Naive thymus-derived CD4-positive, alpha-beta T cell (primary cell): ENCODE data around the gene TKT. TPM values are rescaled to one million over a fixed set of nuclear protein-coding genes. Genes with fewer than 3 reads are reported as not detected.

ENCODE experiments used
- ATAC-seq: fragments of 150-1000 bp; cut with Tn5 transposase; 2 replicates; pipeline ENCODE4 v1.10.0; 2021; ENCODE audit warnings: mild to moderate bottlenecking, moderate library complexity
- CTCF ChIA-PET: fragments of 350-600 bp; sonication (Branson Sonifier 250); formaldehyde crosslinking; loops from one replicate; lab custom pipeline; 2021; ENCODE audit warnings: antibody characterized with exemption; lab: Charles Lee
- POLR2A ChIA-PET: fragments of 350-600 bp; sonication (Branson Sonifier 250); formaldehyde crosslinking; loops from one replicate; lab custom pipeline; 2021; ENCODE audit warnings: antibody characterized with exemption, inconsistent platforms; lab: Charles Lee
- DNase-seq, 9 donors: peaks; one replicate each; pipeline versions ENCODE4 v3.0.0 to v3.0.0-alpha.2; 2020 to 2022; ENCODE audit warnings: mixed read lengths in 1 of 9
- H3K27ac ChIP-seq: one replicate; pipeline ENCODE4 v1.7.0; 2013; ENCODE audit warnings: mild to moderate bottlenecking, low read depth, low read length, moderate library complexity
- H3K27me3 ChIP-seq, 2 donors: one replicate each; pipeline ENCODE4 v1.7.0; 2013; ENCODE audit warnings: low read length in 2 of 2, mild to moderate bottlenecking in 2 of 2, moderate library complexity in 2 of 2; ENCODE audit not compliant: control insufficient read depth in 2 of 2, insufficient read depth in 2 of 2
- H3K36me3 ChIP-seq, 3 experiments: 1 replicate in 2 of 3; 2 replicates in 1 of 3; pipeline ENCODE4 v1.7.0; 2013; ENCODE audit warnings: low read length in 3 of 3, mild to moderate bottlenecking in 3 of 3, moderate library complexity in 1 of 3; ENCODE audit not compliant: insufficient read depth in 3 of 3, control insufficient read depth in 2 of 3
- H3K4me1 ChIP-seq, 2 donors: one replicate each; pipeline ENCODE4 v1.7.0; 2013; ENCODE audit warnings: low read length in 2 of 2, mild to moderate bottlenecking in 2 of 2, moderate library complexity in 1 of 2; ENCODE audit not compliant: control insufficient read depth in 2 of 2, insufficient read depth in 2 of 2
- H3K4me3 ChIP-seq: 2 replicates; pipeline ENCODE4 v1.7.0; 2013; ENCODE audit warnings: mild to moderate bottlenecking, low read length
- H3K9me3 ChIP-seq, 3 experiments: 1 replicate in 2 of 3; 2 replicates in 1 of 3; pipeline ENCODE4 v1.7.0; 2013; ENCODE audit warnings: low read length in 3 of 3; ENCODE audit not compliant: control insufficient read depth in 2 of 3
- H3K27ac Mint-ChIP-seq, 9 donors: one replicate each; pipeline ENCODE4 v1.8.0; 2020 to 2022; ENCODE audit warnings: mixed read lengths in 9 of 9, mild to moderate bottlenecking in 8 of 9, moderate library complexity in 5 of 9, inconsistent platforms in 2 of 9
- H3K27me3 Mint-ChIP-seq, 5 donors: one replicate each; pipeline ENCODE4 v1.8.0; 2021 to 2022; ENCODE audit warnings: mixed read lengths in 5 of 5, mild to moderate bottlenecking in 1 of 5
- H3K36me3 Mint-ChIP-seq, 5 donors: one replicate each; pipeline ENCODE4 v1.8.0; 2020 to 2022; ENCODE audit warnings: mixed read lengths in 5 of 5, mild to moderate bottlenecking in 3 of 5, inconsistent platforms in 1 of 5
- H3K4me1 Mint-ChIP-seq, 7 donors: one replicate each; pipeline ENCODE4 v1.8.0; 2020 to 2022; ENCODE audit warnings: mixed read lengths in 7 of 7, mild to moderate bottlenecking in 3 of 7, inconsistent platforms in 1 of 7
- H3K4me3 Mint-ChIP-seq, 10 donors: one replicate each; pipeline ENCODE4 v1.8.0; 2020 to 2022; ENCODE audit warnings: mild to moderate bottlenecking in 10 of 10, mixed read lengths in 10 of 10, moderate library complexity in 6 of 10, inconsistent platforms in 2 of 10
- H3K9me3 Mint-ChIP-seq, 11 donors: one replicate each; pipeline ENCODE4 v1.8.0; 2020 to 2022; ENCODE audit warnings: mixed read lengths in 11 of 11, mild to moderate bottlenecking in 4 of 11, inconsistent platforms in 1 of 11, moderate library complexity in 1 of 11
- intact Hi-C, 2 donors: fragments of 100-400 bp; cut with micrococcal nuclease; formaldehyde crosslinking; loops; one replicate each; pipeline ENCODE4 v1.15.1; 2023
- polyA plus RNA-seq, 2 donors: library from polyadenylated mRNA; unstranded; fragments of 300-500 nt; fragmentation: Illumina TruSeq; gene quantifications; one replicate each; pipeline ENCODE4 v1.2.3, GENCODE V29; 2021
- total RNA-seq, 6 experiments: library from RNA in 5 of 6; stranded (reverse) in 5 of 6; gene quantifications; 1 replicate in 5 of 6; 2 replicates in 1 of 6; pipeline ENCODE4 v1.2.3 and lab custom pipeline; 2021 to 2026

Gene TKT
- total and polyA plus RNA-seq, 7 experiments from 2014 or later, result 60.7 to 333 (median 91.7) TPM

DNA sequence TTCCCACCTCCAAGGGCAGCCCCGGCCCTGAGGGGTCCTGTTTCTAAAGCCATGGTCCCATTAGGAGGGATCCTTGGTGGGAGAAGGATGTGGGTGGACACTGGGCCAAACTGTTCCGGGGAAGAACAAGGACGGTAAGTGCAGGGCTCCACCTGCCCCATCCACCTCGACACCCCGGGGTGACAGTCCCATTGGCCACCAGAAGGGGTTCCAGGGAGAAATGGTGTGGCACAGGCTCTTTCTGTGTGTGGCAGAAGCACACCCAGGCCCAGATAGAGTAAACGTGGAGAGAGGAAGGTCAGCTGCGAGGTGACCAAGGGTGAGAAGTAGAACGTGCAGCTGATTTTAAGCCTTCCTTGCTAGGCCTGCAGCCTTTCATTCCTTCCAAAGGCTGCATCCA lies 12.0 kb downstream of the TKT start:
- no peak overlapping the region for H3K27ac ChIP-seq
- no peaks in the 10 kb centered on the region for H3K9me3 Mint-ChIP-seq
- no peaks in the 10 kb centered on the region for H3K9me3 ChIP-seq
- CTCF ChIA-PET, result no interaction called here
- intact Hi-C loops, result no loop called here
- DNase-seq (no peak), ATAC-seq (no peak)
- peaks cover 0 to 21% (median 6%) of the 10 kb centered on the region in 5 donors for H3K36me3 Mint-ChIP-seq
- H3K4me3 Mint-ChIP-seq, result no peak overlapping the region
- H3K27me3 Mint-ChIP-seq, result no peaks in the 10 kb centered on the region
- peaks cover 17 to 35% (median 29%) of the 10 kb centered on the region in 7 donors for H3K4me1 Mint-ChIP-seq
- POLR2A ChIA-PET, result interaction anchor here (0.7 kb wide), 1 partner anchor 136 kb away, joined by 3 read pairs; no protein-coding TSS in a partner anchor
- H3K4me1 ChIP-seq, result no peaks in the 10 kb centered on the region
- H3K27ac Mint-ChIP-seq, result peak overlapping the region in 2 of 9 donors; percentile 2 to 18
- H3K4me3 ChIP-seq, result no peak overlapping the region
- no peaks in the 10 kb centered on the region for H3K27me3 ChIP-seq
- H3K36me3 ChIP-seq, result peaks cover 0 to 49% (median 12%) of the 10 kb centered on the region in 3 experiments

DNA sequence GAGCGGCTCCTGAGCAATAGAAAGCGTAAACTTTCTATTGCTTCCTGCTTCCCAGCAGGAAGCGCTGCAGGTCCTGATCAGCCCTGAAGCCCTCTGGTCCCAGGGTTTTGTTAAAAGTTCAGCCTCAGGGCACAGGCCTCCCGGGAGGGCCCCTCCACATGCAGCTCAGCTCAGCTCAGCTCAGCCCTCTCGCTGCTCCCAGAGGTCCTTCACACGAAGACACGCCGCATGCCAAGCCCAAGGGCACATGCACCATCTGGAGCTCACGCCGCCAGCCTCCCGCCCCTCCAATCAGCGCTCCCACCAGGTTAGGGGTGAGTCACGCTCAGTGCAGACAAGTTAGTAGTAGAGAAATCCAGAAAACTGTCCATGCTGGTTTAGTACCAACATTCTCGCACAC lies 12.7 kb downstream of the TKT start:
- ChIA-PET POLR2A (interaction anchor here (0.7 kb wide), 1 partner anchor 136 kb away, joined by 3 read pairs; no protein-coding TSS in a partner anchor), CTCF (no interaction called here)
- H3K27ac Mint-ChIP-seq, result no peak overlapping the region
- H3K27me3 Mint-ChIP-seq, result no peaks in the 10 kb centered on the region
- H3K9me3 Mint-ChIP-seq, result no peaks in the 10 kb centered on the region
- no peak overlapping the region for H3K4me3 Mint-ChIP-seq
- H3K36me3 Mint-ChIP-seq, result peaks cover 0 to 22% (median 7%) of the 10 kb centered on the region in 5 donors
- Histone ChIP-seq H3K27ac (no peak overlapping the region), H3K4me3 (no peak overlapping the region), H3K36me3 (peaks cover 0 to 55% (median 12%) of the 10 kb centered on the region in 3 experiments), H3K27me3 (no peaks in the 10 kb centered on the region), H3K4me1 (no peaks in the 10 kb centered on the region), H3K9me3 (no peaks in the 10 kb centered on the region)
- no peak for DNase-seq
- intact Hi-C loops, result no loop called here
- peaks cover 12 to 29% (median 23%) of the 10 kb centered on the region in 7 donors for H3K4me1 Mint-ChIP-seq
- ATAC-seq, result no peak

DNA sequence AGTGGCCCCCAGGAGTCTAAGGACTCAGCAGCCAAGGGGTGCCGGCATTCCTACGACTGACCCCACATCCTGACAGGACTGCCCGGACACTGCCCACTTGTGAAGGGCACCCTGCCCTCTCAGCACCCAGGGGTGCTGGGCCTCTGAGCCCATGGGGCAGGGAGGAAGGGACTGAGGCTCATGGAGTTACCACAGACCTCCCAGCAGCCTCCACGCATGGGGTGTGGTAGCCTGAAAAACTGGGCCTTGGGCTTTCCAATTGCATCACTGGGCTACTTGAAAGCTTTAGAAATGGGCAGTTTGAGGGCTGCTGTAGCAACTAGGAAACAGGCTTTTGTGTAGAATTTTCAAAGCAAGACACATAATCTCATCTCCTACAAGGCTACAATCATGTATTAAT lies 13.2 kb downstream of the TKT start:
- peaks cover 0 to 20% (median 7%) of the 10 kb centered on the region in 5 donors for H3K36me3 Mint-ChIP-seq
- Histone ChIP-seq H3K27me3 (no peaks in the 10 kb centered on the region), H3K4me3 (no peak overlapping the region), H3K9me3 (no peaks in the 10 kb centered on the region), H3K36me3 (peaks cover 0 to 60% (median 12%) of the 10 kb centered on the region in 3 experiments), H3K27ac (no peak overlapping the region), H3K4me1 (no peaks in the 10 kb centered on the region)
- ATAC-seq (peak; percentile 74), DNase-seq (no peak)
- no peaks in the 10 kb centered on the region for H3K9me3 Mint-ChIP-seq
- H3K27me3 Mint-ChIP-seq, result no peaks in the 10 kb centered on the region
- no peak overlapping the region for H3K27ac Mint-ChIP-seq
- CTCF ChIA-PET, result no interaction called here
- H3K4me1 Mint-ChIP-seq, result peaks cover 7 to 24% (median 18%) of the 10 kb centered on the region in 7 donors
- intact Hi-C loops, result no loop called here
- no peak overlapping the region for H3K4me3 Mint-ChIP-seq
- POLR2A ChIA-PET, result no interaction called here

DNA sequence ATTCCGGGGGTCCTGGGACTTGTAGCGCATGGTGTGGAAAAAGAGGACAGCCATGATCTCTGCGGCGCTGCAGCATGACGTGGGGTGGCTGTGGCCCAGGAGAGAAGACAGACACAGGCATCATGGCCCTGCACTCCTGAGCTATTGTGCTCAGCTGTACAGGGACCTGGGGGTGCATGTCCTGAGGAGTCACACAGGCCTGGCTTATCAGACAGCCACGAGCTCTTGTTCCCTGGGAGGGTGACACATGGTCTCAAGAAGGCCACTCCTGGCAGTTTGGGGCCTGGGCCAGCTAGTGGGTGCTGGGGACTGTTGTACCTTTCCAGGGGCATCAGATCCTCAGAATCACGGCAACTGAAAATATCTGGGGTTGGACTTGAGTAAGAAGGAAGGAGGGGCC lies 13.7 kb downstream of the TKT start:
- Mint-ChIP-seq H3K36me3 (peaks cover 0 to 23% (median 7%) of the 10 kb centered on the region in 5 donors), H3K9me3 (no peaks in the 10 kb centered on the region), H3K4me3 (no peak overlapping the region), H3K27me3 (no peaks in the 10 kb centered on the region), H3K27ac (peak overlapping the region in 1 of 9 donors; percentile 15), H3K4me1 (peaks cover 6 to 22% (median 16%) of the 10 kb centered on the region in 7 donors)
- no peaks in the 10 kb centered on the region for H3K27me3 ChIP-seq
- H3K27ac ChIP-seq, result no peak overlapping the region
- CTCF ChIA-PET, result no interaction called here
- DNase-seq (no peak), ATAC-seq (no peak)
- intact Hi-C loops, result no loop called here
- peaks cover 0 to 63% (median 12%) of the 10 kb centered on the region in 3 experiments for H3K36me3 ChIP-seq
- no peaks in the 10 kb centered on the region for H3K4me1 ChIP-seq
- H3K4me3 ChIP-seq, result no peak overlapping the region
- POLR2A ChIA-PET, result no interaction called here
- H3K9me3 ChIP-seq, result no peaks in the 10 kb centered on the region

DNA sequence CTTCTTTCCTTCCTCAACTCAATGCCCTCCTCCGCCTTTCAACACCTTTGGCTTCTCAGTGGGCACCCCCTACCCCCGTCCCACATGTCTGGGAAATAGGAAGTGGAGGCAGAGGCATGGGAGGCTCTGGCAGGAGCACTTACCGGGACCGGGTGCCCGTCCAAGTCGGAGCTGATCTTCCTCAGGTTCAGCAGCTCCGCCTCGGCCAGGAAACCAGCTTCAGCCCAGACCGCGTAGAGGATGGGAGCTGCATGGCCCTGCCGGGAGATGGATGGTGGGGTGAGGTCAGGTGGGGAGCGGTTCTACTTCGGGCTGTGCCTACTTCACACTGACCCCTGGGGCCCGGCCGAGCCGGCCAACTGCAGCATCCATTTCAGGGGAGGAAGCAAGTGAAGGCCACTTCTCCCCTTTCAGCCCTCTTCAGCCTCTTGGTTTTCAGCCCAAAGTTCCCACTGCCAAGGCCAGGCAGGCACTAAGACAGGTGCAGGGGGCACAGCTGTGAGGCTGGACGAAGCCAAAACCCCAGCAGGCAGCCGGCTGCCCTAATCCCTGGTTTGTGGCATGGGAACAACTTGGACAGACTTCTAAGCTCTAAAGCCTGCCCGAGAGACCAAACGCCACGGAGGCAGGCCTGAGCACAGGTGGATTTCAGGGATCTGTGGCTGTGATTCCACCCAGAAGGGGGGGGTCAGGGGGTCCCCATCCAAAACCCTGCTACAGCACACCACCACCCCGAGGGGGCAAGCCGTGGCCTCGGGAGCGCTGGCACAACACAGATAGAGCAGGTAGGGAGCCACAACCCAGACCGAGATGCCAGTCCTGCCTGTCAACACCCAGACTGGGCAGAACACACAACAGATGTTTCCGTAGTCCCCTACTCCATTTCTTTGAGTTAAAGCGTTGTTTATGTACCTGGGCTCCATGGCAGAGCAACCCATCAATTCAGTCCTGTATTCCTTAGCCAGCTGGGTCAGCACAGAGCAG lies 14.5 kb downstream of the TKT start:
- Histone ChIP-seq H3K27me3 (no peaks in the 10 kb centered on the region), H3K4me1 (no peaks in the 10 kb centered on the region), H3K9me3 (no peaks in the 10 kb centered on the region), H3K36me3 (peaks cover 0 to 69% (median 17%) of the 10 kb centered on the region in 3 experiments), H3K4me3 (no peak overlapping the region), H3K27ac (no peak overlapping the region)
- H3K36me3 Mint-ChIP-seq, result peaks cover 0 to 21% (median 6%) of the 10 kb centered on the region in 5 donors
- CTCF ChIA-PET, result no interaction called here
- intact Hi-C loops, result no loop called here
- peaks cover 5 to 22% (median 10%) of the 10 kb centered on the region in 7 donors for H3K4me1 Mint-ChIP-seq
- DNase-seq (no peak), ATAC-seq (no peak)
- peak overlapping the region in 1 of 9 donors; percentile 15 for H3K27ac Mint-ChIP-seq
- POLR2A ChIA-PET, result no interaction called here
- no peak overlapping the region for H3K4me3 Mint-ChIP-seq
- no peaks in the 10 kb centered on the region for H3K9me3 Mint-ChIP-seq
- H3K27me3 Mint-ChIP-seq, result no peaks in the 10 kb centered on the region

DNA sequence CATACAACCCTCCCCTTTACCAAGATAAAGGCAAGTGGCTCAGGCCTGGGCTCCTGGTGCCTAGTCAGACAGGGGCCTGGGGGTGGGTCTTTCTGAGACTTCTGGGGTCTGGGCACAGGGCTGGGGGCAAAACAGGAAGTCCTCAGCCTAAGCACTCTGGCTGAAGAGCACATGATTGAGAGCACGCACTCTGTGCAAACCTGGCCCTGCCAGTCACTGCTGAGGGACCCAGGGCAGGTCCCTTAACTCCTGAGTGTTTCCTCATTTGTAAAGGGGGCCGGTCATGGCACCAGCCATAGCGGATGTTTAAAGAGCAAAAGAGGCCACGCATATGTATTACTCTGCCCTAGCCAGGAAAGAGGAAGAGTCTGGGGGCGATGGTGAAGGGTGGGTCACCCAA lies 16.0 kb downstream of the TKT start:
- Mint-ChIP-seq H3K4me3 (no peak overlapping the region), H3K9me3 (no peaks in the 10 kb centered on the region), H3K27me3 (no peaks in the 10 kb centered on the region), H3K4me1 (peaks cover 0 to 21% (median 6%) of the 10 kb centered on the region in 7 donors), H3K36me3 (peaks cover 0 to 20% (median 3%) of the 10 kb centered on the region in 5 donors), H3K27ac (peak overlapping the region in 3 of 9 donors; percentile 42 to 69 (median 52))
- Histone ChIP-seq H3K4me1 (no peaks in the 10 kb centered on the region), H3K4me3 (no peak overlapping the region), H3K36me3 (peaks cover 0 to 80% (median 17%) of the 10 kb centered on the region in 3 experiments), H3K27me3 (no peaks in the 10 kb centered on the region), H3K9me3 (no peaks in the 10 kb centered on the region), H3K27ac (no peak overlapping the region)
- ATAC-seq (peak; percentile 26), DNase-seq (no peak)
- ChIA-PET POLR2A (no interaction called here), CTCF (no interaction called here)
- intact Hi-C loops, result no loop called here
